Keratinocyte (primary cell): ENCODE measurements around the gene CDIPT. TPM values are rescaled to one million over a fixed set of nuclear protein-coding genes. Genes with fewer than 3 reads are reported as not detected.
A peak's percentile ranks its signal among the peaks of the same experiment; 100 is the strongest.

Source experiments
- DNase-seq: peaks from one replicate; pipeline ENCODE4 v3.0.0-alpha.2; 2011; ENCODE audit warnings: low read depth, missing footprints, low spot score
- FAIRE-seq: peaks from 2 replicates; lab custom pipeline; 2011; peaks lifted over from hg19 to GRCh38; lab: Jason Lieb, UNC
- H2AFZ ChIP-seq: 2 replicates; pipeline ENCODE4 v1.6.0; 2012; ENCODE audit warnings: low read length, control low read depth, inconsistent platforms; ENCODE audit not compliant: control insufficient read depth
- H3K27ac ChIP-seq: 2 replicates; pipeline ENCODE4 v1.5.1; 2011; ENCODE audit warnings: low read length; ENCODE audit not compliant: control insufficient read depth, insufficient read depth
- H3K27me3 ChIP-seq: 3 replicates; pipeline ENCODE4 v1.6.0; 2011; ENCODE audit warnings: low read length; ENCODE audit not compliant: control insufficient read depth, insufficient read depth; ENCODE audit errors: extremely low read depth
- H3K36me3 ChIP-seq, 2 experiments: 2 replicates in 1 of 2; 3 replicates in 1 of 2; pipeline ENCODE4 v1.5.1; 2011; ENCODE audit warnings: low read length in 2 of 2, mild to moderate bottlenecking in 1 of 2; ENCODE audit not compliant: control insufficient read depth in 2 of 2, insufficient read depth in 2 of 2; ENCODE audit errors: extremely low read depth in 1 of 2
- H3K4me1 ChIP-seq: 3 replicates; pipeline ENCODE4 v1.5.1; 2011; ENCODE audit warnings: low read length; ENCODE audit not compliant: control insufficient read depth, insufficient read depth; ENCODE audit errors: extremely low read depth
- H3K4me2 ChIP-seq: 3 replicates; pipeline ENCODE4 v1.6.0; 2011; ENCODE audit warnings: low read depth, low read length; ENCODE audit not compliant: control insufficient read depth, insufficient read depth; ENCODE audit errors: extremely low read depth
- H3K4me3 ChIP-seq, 3 experiments: fragments of 200-600 bp in 1 of 3; sonication (generic) in 1 of 3; 2 replicates in 2 of 3; 3 replicates in 1 of 3; pipeline ENCODE4 v1.5.1; 2011 to 2016; ENCODE audit warnings: low read length in 3 of 3, mild to moderate bottlenecking in 3 of 3, control low read depth in 2 of 3, inconsistent platforms in 1 of 3, low read depth in 1 of 3, mixed read lengths in 1 of 3, mixed run types in 1 of 3, moderate library complexity in 1 of 3; ENCODE audit not compliant: control insufficient read depth in 2 of 3, insufficient read depth in 2 of 3; ENCODE audit errors: extremely low read depth in 1 of 3
- H3K79me2 ChIP-seq: 2 replicates; pipeline ENCODE4 v1.6.0; 2012; ENCODE audit warnings: low read length; ENCODE audit not compliant: control insufficient read depth, insufficient read depth
- H3K9ac ChIP-seq: 3 replicates; pipeline ENCODE4 v1.6.0; 2011; ENCODE audit warnings: low read length; ENCODE audit not compliant: control insufficient read depth, insufficient read depth; ENCODE audit errors: extremely low read depth
- H3K9me1 ChIP-seq: 3 replicates; pipeline ENCODE4 v1.6.0; 2011; ENCODE audit warnings: low read length; ENCODE audit not compliant: control insufficient read depth, insufficient read depth; ENCODE audit errors: extremely low read depth
- H3K9me3 ChIP-seq: 2 replicates; pipeline ENCODE4 v1.5.1; 2012; ENCODE audit warnings: low read depth, low read length; ENCODE audit not compliant: control insufficient read depth
- H4K20me1 ChIP-seq: 3 replicates; pipeline ENCODE4 v1.6.0; 2011; ENCODE audit warnings: low read length; ENCODE audit not compliant: control insufficient read depth, insufficient read depth; ENCODE audit errors: extremely low read depth
- CTCF ChIP-seq, 3 experiments: IDR thresholded peaks in 1 of 3; conservative IDR thresholded peaks in 1 of 3; optimal IDR thresholded peaks in 1 of 3; 2 replicates in 2 of 3; 3 replicates in 1 of 3; pipeline versions ENCODE3 to v1.5.1; 2011; ENCODE audit warnings: low read length in 3 of 3, mild to moderate bottlenecking in 3 of 3, moderate library complexity in 2 of 3, control low read depth in 1 of 3, inconsistent platforms in 1 of 3; ENCODE audit not compliant: insufficient read depth in 2 of 3; ENCODE audit errors: extremely low read depth in 1 of 3
- EZH2 ChIP-seq: IDR thresholded peaks from one replicate; pipeline ENCODE4 v1.6.1; 2012; ENCODE audit warnings: inconsistent platforms, mild to moderate bottlenecking, low read length, moderate library complexity
- dilution Hi-C: fragments of 300-500 bp; cut with MboI; formaldehyde crosslinking; loops from one replicate; pipeline ENCODE4 v1.7.0; 2020; ENCODE audit warnings: low sequenced_read_pairs; ENCODE audit not compliant: extremely low pct_ligation_motif_present
- polyA plus RNA-seq, 5 experiments: library from polyadenylated mRNA; depleted of rRNA in 3 of 5; stranded (reverse) in 3 of 5; stranded (forward) in 1 of 5; unstranded in 1 of 5; fragments of >200 nt; gene quantifications; 1 replicate in 1 of 5; 2 replicates in 3 of 5; 3 replicates in 1 of 5; pipeline versions ENCODE4 v1.2.1 to v1.2.3, GENCODE V29; 2011 to 2012; ENCODE audit warnings: missing spikeins in 2 of 5, low read depth in 1 of 5, low replicate concordance in 1 of 5

CDIPT gene
- polyA plus RNA-seq, 1 donor (not counting 4 experiments of a cell fraction or from before 2014, with no cell fraction given) = 49.5 TPM

- Histone ChIP-seq H3K4me3 (peak within 1 kb of the TSS; percentile 81 to 88 (median 87)), H3K9me3 (no peaks in the 10 kb centered on the region), H3K27ac (peak within 1 kb of the TSS; percentile 83), H3K79me2 (peaks cover 27% of the 10 kb centered on the region), H3K4me2 (peak within 1 kb of the TSS; percentile 84), H2AFZ (peak within 1 kb of the TSS; percentile 90), H3K27me3 (peaks cover 15% of the 10 kb centered on the region), H3K36me3 (peaks cover 0 to 10% of the 10 kb centered on the region in 2 experiments), H3K9me1 (no peaks in the 10 kb centered on the region), H3K4me1 (peaks cover 37% of the 10 kb centered on the region), H3K9ac (peak within 1 kb of the TSS; percentile 88), H4K20me1 (no peaks in the 10 kb centered on the region)
- no peak for TF ChIP-seq EZH2
- TF ChIP-seq CTCF (optimal IDR thresholded peaks at IDR 0.05 in 1 of 3, IDR thresholded peaks at IDR 0.05 in 1 of 3, conservative IDR thresholded peaks at IDR 0.05 in 1 of 3; ENCODE audit: extremely low read depth in 1 of 3, insufficient read depth in 2 of 3, low read length in 3 of 3) = peak; percentile 74 to 98 (median 77)
- DNase-seq = peak; percentile 96
- FAIRE-seq = no peak
- dilution Hi-C loops = no loop called here
These were observed 47.0 kb downstream of the CDIPT start, which contains the start of gene PAGR1 for GRCh38 chr16:29815793-29816693. Gene PAGR1, plus strand, starts transcription at chr16:29816152. Its CDS starts 374 bp downstream, at chr16:29816526.

DNA sequence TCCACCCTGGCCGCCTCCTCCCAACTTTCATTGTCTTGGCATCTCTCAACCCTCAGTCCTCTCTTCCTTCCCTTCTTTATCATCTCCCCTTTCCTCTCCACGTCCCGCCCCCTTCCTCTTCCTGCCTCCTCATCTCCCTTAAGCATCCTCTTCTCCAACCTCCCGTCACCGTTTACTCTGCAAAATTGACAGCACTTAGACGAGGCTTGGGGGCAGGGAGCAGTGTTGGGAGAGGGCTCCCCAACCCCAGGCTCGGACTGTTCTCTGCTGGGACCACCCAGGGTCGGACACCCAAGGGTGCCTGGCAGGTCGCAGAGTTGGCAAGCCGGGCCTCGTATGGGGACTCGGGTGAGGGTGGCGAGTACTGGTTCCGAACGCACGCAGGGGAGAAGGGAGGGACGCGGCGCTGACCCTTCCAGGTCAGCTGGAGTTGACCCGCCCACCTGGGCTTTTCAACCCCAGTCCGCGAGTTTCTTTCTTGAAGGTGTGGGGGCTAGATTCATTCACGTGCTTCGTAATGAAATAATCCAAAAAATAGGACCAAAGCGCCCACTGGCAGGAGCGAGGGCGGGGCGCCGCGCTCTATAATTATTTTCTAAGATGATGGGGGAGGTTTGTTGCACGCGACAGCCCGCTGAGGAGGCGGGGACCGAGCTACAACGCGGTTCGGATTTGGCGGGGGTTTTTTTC is 47.8 kb downstream of the CDIPT start:
- peaks cover 15% of the 10 kb centered on the region for H3K27me3 ChIP-seq
- dilution Hi-C loops = no loop called here
- H3K27ac ChIP-seq = peak overlapping the region; percentile 83
- TF ChIP-seq CTCF (optimal IDR thresholded peaks at IDR 0.05 in 1 of 3, IDR thresholded peaks at IDR 0.05 in 1 of 3, conservative IDR thresholded peaks at IDR 0.05 in 1 of 3; ENCODE audit: extremely low read depth in 1 of 3, insufficient read depth in 2 of 3, low read length in 3 of 3) = no peak
- no peak for TF ChIP-seq EZH2
- peak overlapping the region; percentile 88 for H3K9ac ChIP-seq
- no peak for FAIRE-seq
- H3K36me3 ChIP-seq = peaks cover 2 to 10% of the 10 kb centered on the region in 2 experiments
- H3K9me1 ChIP-seq = peaks cover 2% of the 10 kb centered on the region
- peak overlapping the region; percentile 81 to 88 (median 87) for H3K4me3 ChIP-seq
- peaks cover 20% of the 10 kb centered on the region for H3K79me2 ChIP-seq
- peak overlapping the region; percentile 83 for H2AFZ ChIP-seq
- DNase-seq = no peak
- peaks cover 41% of the 10 kb centered on the region for H3K4me1 ChIP-seq
- H3K9me3 ChIP-seq = no peaks in the 10 kb centered on the region
- H3K4me2 ChIP-seq = peak overlapping the region; percentile 84
- H4K20me1 ChIP-seq = no peaks in the 10 kb centered on the region
